Right atrium auricular region (tissue), 2 donors: Measurements from ENCODE around the gene CCSER2. TPM values are rescaled to one million over a fixed set of nuclear protein-coding genes. Genes with fewer than 3 reads are reported as not detected.

Experiments used
- DNase-seq: peaks from one replicate; pipeline ENCODE4 v3.0.0-alpha.2; 2019; ENCODE audit warnings: low spot score
- H3K27ac ChIP-seq, 2 donors: fragments of 200-600 bp; sonication (generic); 1 replicate in 1 of 2; 2 replicates in 1 of 2; pipeline ENCODE4 v1.5.1; 2016 to 2019
- H3K27me3 ChIP-seq, 2 donors: fragments of 200-600 bp; sonication (generic); one replicate each; pipeline versions ENCODE4 v1.5.1 to v1.6.0; 2017 to 2019
- H3K36me3 ChIP-seq: fragments of 200-600 bp; sonication (generic); one replicate; pipeline ENCODE4 v1.5.1; 2016
- H3K4me1 ChIP-seq, 2 donors: fragments of 200-600 bp; sonication (generic); one replicate each; pipeline versions ENCODE4 v1.5.1 to v1.6.0; 2017 to 2019
- H3K4me3 ChIP-seq, 2 donors: fragments of 200-600 bp; sonication (generic); 1 replicate in 1 of 2; 2 replicates in 1 of 2; pipeline ENCODE4 v1.5.1; 2017 to 2019; ENCODE audit warnings: mild to moderate bottlenecking in 1 of 2, moderate library complexity in 1 of 2
- H3K9me3 ChIP-seq, 2 donors: fragments of 200-600 bp; sonication (generic); one replicate each; pipeline ENCODE4 v1.5.1; 2019
- CTCF ChIP-seq, 2 donors: fragments of 200-600 bp; sonication (generic); IDR thresholded peaks; one replicate each; pipeline ENCODE4 v1.5.1; 2019; ENCODE audit warnings: antibody characterized with exemption in 2 of 2
- total RNA-seq, 2 donors: library from RNA; depleted of rRNA; stranded (reverse); fragments of >200 nt; gene quantifications; one replicate each; pipeline ENCODE4 v1.1.0, GENCODE V29; 2016

Gene CCSER2
- total RNA-seq, 2 donors from 2014 or later = 77.1 to 91.6 TPM

GRCh38 chr10:84290235-84290634 lies 38.2 kb upstream of the CCSER2 start:
- Histone ChIP-seq H3K4me1 (no peaks in the 10 kb centered on the region), H3K9me3 (no peaks in the 10 kb centered on the region), H3K36me3 (no peaks in the 10 kb centered on the region), H3K27me3 (no peaks in the 10 kb centered on the region), H3K27ac (no peak overlapping the region), H3K4me3 (no peak overlapping the region)
- no peak for TF ChIP-seq CTCF (IDR thresholded peaks at IDR 0.05)
- DNase-seq = no peak

DNA sequence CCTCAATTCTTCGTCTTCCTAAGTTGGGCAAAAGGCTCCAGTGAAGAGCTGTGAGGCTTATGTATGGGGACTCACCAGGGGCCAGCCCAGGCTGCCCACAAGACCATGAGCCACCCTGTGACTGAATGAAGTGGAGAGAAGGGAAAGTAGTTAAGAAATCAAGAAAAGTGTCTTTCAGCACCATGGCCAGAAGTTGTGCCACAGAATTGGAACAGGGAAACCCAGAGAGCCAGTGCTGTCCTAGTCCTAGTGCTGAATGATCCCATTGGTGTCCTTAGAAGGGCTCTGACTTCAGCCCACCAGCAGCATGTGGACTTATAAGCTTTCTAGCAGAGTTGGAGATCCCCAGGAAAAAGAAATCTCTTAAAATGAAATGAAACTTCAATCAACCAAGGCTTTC lies 37.0 kb upstream of the CCSER2 start:
- Histone ChIP-seq H3K27ac (no peak overlapping the region), H3K36me3 (no peaks in the 10 kb centered on the region), H3K27me3 (no peaks in the 10 kb centered on the region), H3K4me1 (no peaks in the 10 kb centered on the region), H3K4me3 (no peak overlapping the region), H3K9me3 (no peaks in the 10 kb centered on the region)
- no peak for DNase-seq
- no peak for TF ChIP-seq CTCF (IDR thresholded peaks at IDR 0.05)

GRCh38 chr10:84292502-84292901 lies 35.9 kb upstream of the CCSER2 start:
- Histone ChIP-seq H3K4me1 (no peaks in the 10 kb centered on the region), H3K4me3 (no peak overlapping the region), H3K36me3 (no peaks in the 10 kb centered on the region), H3K9me3 (no peaks in the 10 kb centered on the region), H3K27me3 (no peaks in the 10 kb centered on the region), H3K27ac (no peak overlapping the region)
- no peak for TF ChIP-seq CTCF (IDR thresholded peaks at IDR 0.05)
- DNase-seq = no peak

DNA sequence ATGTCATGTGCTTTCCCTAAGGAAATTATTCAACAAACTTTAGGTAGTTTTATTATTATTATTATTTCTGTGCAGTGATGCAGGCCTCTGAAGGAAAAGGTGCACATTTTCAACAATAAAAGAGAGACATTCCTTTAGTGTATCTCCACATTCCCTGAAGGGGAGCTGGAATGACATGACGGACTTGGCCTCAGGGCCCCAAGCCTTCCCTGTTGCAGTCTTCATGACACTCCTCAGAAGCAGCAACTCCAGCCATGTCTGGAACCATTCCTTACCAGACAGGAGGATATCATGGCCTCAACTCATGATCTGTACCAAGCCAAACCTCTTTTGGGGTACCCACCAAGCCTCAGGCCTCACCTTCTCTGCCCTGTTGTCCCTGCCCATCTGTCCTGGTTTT lies 35.2 kb upstream of the CCSER2 start:
- H3K4me3 ChIP-seq = no peak overlapping the region
- no peaks in the 10 kb centered on the region for H3K4me1 ChIP-seq
- no peaks in the 10 kb centered on the region for H3K9me3 ChIP-seq
- no peaks in the 10 kb centered on the region for H3K27me3 ChIP-seq
- H3K27ac ChIP-seq = no peak overlapping the region
- no peaks in the 10 kb centered on the region for H3K36me3 ChIP-seq
- TF ChIP-seq CTCF (IDR thresholded peaks at IDR 0.05) = no peak
- no peak for DNase-seq

DNA sequence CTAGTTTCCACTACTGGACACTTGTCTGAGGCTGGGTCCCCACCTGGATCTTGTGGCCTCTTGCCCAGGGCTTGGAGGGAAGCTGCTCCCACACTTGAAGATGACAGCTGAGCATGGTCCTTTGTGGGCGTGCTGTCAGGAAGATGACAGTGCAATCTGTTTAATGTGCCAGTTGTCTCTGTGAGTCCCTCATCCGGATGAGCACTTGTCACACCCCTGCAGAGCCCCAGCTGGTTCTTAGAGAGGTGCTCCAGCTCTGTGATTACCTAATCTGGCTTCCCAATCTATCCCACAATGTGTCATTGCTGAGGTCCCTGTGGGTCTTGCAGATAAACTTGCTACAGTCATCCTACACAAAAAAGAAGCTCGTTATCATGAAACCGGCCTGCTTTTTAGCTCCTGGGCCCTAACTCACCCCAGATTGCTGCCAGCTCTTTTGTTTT lies 34.8 kb upstream of the CCSER2 start:
- Histone ChIP-seq H3K9me3 (no peaks in the 10 kb centered on the region), H3K27me3 (no peaks in the 10 kb centered on the region), H3K4me1 (no peaks in the 10 kb centered on the region), H3K27ac (no peak overlapping the region), H3K4me3 (no peak overlapping the region), H3K36me3 (no peaks in the 10 kb centered on the region)
- TF ChIP-seq CTCF (IDR thresholded peaks at IDR 0.05) = no peak
- DNase-seq = no peak

DNA sequence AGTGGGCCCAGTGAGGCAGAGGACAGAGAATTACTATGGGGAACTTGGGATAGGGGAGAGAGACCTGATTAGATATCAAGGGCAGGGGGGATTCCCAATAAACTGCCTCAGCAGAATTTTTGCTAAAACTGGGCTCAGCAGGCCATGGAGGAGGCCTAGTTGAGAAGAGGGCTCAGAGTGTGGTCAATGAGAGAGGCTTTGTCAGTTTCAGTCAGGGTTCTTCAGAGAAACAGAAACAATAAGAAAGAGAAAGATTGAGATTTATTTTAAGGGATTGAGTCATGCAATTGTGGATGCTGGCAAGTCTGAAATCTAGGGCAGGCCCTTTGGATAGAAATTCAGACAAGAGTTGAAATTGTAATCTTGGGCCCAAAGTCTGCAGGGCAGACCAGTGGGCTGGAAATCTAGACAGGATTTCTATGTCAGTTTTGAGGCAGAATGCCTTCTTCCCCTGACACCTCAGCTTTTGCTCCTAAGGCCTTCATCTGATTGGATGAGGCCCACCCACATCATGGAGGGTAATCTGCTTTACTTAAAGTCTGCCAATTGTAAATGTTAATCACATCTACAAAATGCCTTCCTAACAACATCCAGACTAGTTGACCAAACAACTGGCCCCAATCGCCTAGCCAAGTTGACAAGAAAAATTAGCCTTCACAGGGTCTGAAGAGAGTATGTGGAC lies 33.5 kb upstream of the CCSER2 start:
- H3K4me3 ChIP-seq = no peak overlapping the region
- no peaks in the 10 kb centered on the region for H3K9me3 ChIP-seq
- no peak for DNase-seq
- H3K36me3 ChIP-seq = no peaks in the 10 kb centered on the region
- H3K27me3 ChIP-seq = no peaks in the 10 kb centered on the region
- no peaks in the 10 kb centered on the region for H3K4me1 ChIP-seq
- H3K27ac ChIP-seq = no peak overlapping the region
- no peak for TF ChIP-seq CTCF (IDR thresholded peaks at IDR 0.05)
